ENCODE measurements around the gene MLLT10.

- TF ChIP-seq CTCF (IDR thresholded peaks at IDR 0.05) (no peak), POLR2A (IDR thresholded peaks at IDR 0.05) (no peak), EP300 (IDR thresholded peaks at IDR 0.05) (no peak)
These were observed 224.2 kb downstream of the MLLT10 start for GRCh38 chr10:21758239-21758638.

All from ovary (tissue), 3 donors.